Measurements from ENCODE around the gene SCN5A. TPM values are rescaled to one million over a fixed set of nuclear protein-coding genes. Genes with fewer than 3 reads are reported as not detected.

Gene SCN5A
- total and polyA plus RNA-seq, 2 of the 8 experiments (the other 6 are each of a cell fraction or from before 2014, with no cell fraction given): 4.8 to 11.4 TPM

GRCh38 chr3:38576131-38576525 is 73.4 kb downstream of the SCN5A start (continued):
- TF ChIP-seq KDM1A (IDR thresholded peaks at IDR 0.05; ENCODE audit: borderline replicate concordance, low read length) (no peak), KDM4A (IDR thresholded peaks at IDR 0.05; ENCODE audit: low read depth, low read length, severe bottlenecking) (no peak), YY1 (IDR thresholded peaks at IDR 0.05; ENCODE audit: low read depth, low read length) (no peak), CHD1 (IDR thresholded peaks at IDR 0.05; ENCODE audit: low read depth, low read length) (no peak)
